A673 (cell line): ENCODE data around the gene PAX3.

Experiments used
- CTCF ChIP-seq: fragments of 300-800, 200-600 bp; sonication (generic); conservative IDR thresholded peaks from 2 replicates; pipeline ENCODE4 v1.5.1; 2017; ENCODE audit warnings: low read depth, mild to moderate bottlenecking, antibody characterized with exemption, low read length, moderate library complexity, mixed read lengths
- EZH2 ChIP-seq: fragments of 200-600 bp; sonication (generic); IDR thresholded peaks from 2 replicates; pipeline ENCODE4 v1.6.1; 2017; ENCODE audit warnings: borderline replicate concordance, low read depth, mild to moderate bottlenecking, mixed read lengths, antibody characterized with exemption, low read length; ENCODE audit not compliant: poor library complexity, severe bottlenecking

GRCh38 chr2:222169346-222169745, 129.5 kb downstream of the PAX3 start:
- TF ChIP-seq EZH2: no peak
- TF ChIP-seq CTCF: no peak
